Measurements from ENCODE around the gene APOL1. TPM values are rescaled to one million over a fixed set of nuclear protein-coding genes. Genes with fewer than 3 reads are reported as not detected.

The APOL1 gene
- total RNA-seq, 6 donors from 2014 or later: 31.9 to 90.5 (median 52.0) TPM

DNA sequence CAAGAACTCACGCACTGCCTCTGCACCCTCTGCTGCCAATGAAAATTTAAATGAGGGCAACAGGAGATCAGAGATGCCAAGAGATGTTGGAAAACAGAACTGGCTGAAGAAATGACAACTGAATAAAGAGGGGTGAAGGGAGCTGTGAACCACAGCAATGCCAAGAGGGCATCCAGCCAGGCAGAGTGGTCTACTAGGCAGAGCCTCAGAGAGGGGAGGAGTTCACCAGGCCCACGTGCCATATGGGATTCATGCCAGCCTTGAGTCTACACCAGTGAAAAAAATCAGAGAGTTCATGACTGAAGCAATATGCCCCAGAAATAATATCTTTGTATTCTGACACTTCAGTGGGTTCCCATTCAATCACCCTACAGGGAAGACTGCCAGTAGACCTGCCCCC lies 18.0 kb upstream of the APOL1 start:
- H3K4me3 ChIP-seq: no peak overlapping the region
- DNase-seq: no peak
- WGBS, 2 donors: 44 to 51% methylated on average over 2 of the region's 2 CpGs
- peak overlapping the region in 1 of 4 donors; percentile 30 for H3K27ac ChIP-seq
- peaks cover 4 to 55% (median 31%) of the 10 kb centered on the region in 4 donors for H3K36me3 ChIP-seq
- TF ChIP-seq, protein P1, sequence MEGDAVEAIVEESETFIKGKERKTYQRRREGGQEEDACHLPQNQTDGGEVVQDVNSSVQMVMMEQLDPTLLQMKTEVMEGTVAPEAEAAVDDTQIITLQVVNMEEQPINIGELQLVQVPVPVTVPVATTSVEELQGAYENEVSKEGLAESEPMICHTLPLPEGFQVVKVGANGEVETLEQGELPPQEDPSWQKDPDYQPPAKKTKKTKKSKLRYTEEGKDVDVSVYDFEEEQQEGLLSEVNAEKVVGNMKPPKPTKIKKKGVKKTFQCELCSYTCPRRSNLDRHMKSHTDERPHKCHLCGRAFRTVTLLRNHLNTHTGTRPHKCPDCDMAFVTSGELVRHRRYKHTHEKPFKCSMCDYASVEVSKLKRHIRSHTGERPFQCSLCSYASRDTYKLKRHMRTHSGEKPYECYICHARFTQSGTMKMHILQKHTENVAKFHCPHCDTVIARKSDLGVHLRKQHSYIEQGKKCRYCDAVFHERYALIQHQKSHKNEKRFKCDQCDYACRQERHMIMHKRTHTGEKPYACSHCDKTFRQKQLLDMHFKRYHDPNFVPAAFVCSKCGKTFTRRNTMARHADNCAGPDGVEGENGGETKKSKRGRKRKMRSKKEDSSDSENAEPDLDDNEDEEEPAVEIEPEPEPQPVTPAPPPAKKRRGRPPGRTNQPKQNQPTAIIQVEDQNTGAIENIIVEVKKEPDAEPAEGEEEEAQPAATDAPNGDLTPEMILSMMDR (IDR thresholded peaks at IDR 0.05): no peak
- TF ChIP-seq EP300 (IDR thresholded peaks at IDR 0.05) (no peak), POLR2A (IDR thresholded peaks at IDR 0.05) (no peak), POLR2AphosphoS5 (IDR thresholded peaks at IDR 0.05) (no peak)
- no peak for ATAC-seq (ENCODE audit: low FRiP score in 2 of 2)
- H3K9me3 ChIP-seq: no peaks in the 10 kb centered on the region
- H3K27me3 ChIP-seq: no peaks in the 10 kb centered on the region
- peaks cover 43 to 67% (median 51%) of the 10 kb centered on the region in 4 donors for H3K4me1 ChIP-seq

- DNase-seq: no peak
- no peak for ATAC-seq (ENCODE audit: low FRiP score in 2 of 2)
- peaks cover 45 to 69% (median 53%) of the 10 kb centered on the region in 4 donors for H3K4me1 ChIP-seq
- H3K36me3 ChIP-seq: peaks cover 4 to 48% (median 25%) of the 10 kb centered on the region in 4 donors
- no peaks in the 10 kb centered on the region for H3K9me3 ChIP-seq
- H3K27me3 ChIP-seq: no peaks in the 10 kb centered on the region
- H3K4me3 ChIP-seq: no peak overlapping the region
- WGBS, 2 donors: 75 to 81% methylated on average over 2 to 3 of the region's 3 CpGs
- TF ChIP-seq POLR2A (IDR thresholded peaks at IDR 0.05): no peak
- no peak for TF ChIP-seq POLR2AphosphoS5 (IDR thresholded peaks at IDR 0.05)
- TF ChIP-seq, protein P1 (IDR thresholded peaks at IDR 0.05): no peak
- TF ChIP-seq EP300 (IDR thresholded peaks at IDR 0.05): no peak
- H3K27ac ChIP-seq: peak overlapping the region in 1 of 4 donors; percentile 12
These were observed 17.3 kb upstream of the APOL1 start for GRCh38 chr22:36235585-36235984.

DNA sequence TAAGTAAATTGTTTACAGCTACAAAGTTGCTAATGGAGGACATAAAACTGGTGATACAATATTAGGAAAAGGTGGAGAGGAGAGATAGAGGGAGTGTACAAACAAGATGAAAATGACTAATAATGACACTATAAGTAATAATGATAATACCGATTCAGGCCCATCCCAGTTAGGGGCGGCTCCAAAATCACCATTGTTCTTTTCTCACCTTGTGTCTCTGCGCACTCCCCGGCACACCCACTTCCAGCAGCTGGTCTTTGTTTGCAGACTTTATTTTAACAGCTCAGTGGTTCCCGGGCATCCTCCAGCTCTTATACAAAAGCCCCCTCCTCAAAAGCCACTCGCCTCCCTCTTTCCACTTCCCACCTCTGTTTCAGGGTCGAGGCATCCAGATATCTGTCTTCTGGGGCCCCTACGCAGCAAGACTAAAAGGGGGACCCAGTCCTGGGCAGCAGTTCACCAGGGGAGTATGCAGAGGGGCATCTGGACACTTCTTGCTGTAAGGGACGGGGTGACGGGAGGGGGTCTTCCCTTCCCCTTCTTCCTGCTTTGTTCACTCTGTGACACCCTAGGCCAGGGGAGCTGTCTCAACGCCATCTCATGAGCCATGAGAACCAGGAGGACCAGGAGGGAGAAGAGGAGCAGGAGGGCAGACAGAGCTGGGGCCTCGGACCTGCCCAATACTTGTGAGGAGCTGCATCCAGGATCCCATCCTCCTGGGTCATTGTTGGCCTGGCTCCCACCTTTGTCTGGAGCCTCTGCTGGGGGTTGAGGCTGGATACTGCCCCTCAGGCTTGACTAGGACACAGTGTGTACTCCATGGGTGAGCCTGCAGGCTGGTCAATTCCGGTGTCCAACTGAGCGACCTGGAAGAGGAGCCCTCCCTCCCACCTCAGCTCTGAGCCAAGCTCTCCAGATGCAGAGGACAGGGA lies 16.3 kb upstream of the APOL1 start:
- Histone ChIP-seq H3K4me3 (peak overlapping the region in 3 of 4 donors; percentile 61 to 82 (median 73)), H3K4me1 (peaks cover 45 to 69% (median 53%) of the 10 kb centered on the region in 4 donors), H3K36me3 (peaks cover 4 to 37% (median 17%) of the 10 kb centered on the region in 4 donors), H3K27ac (peak overlapping the region; percentile 21 to 96 (median 94)), H3K9me3 (no peaks in the 10 kb centered on the region), H3K27me3 (no peaks in the 10 kb centered on the region)
- ATAC-seq (ENCODE audit: low FRiP score in 2 of 2): no peak
- no peak for DNase-seq
- TF ChIP-seq POLR2AphosphoS5 (IDR thresholded peaks at IDR 0.05): no peak
- TF ChIP-seq, protein P1 (IDR thresholded peaks at IDR 0.05): no peak
- no peak for TF ChIP-seq EP300 (IDR thresholded peaks at IDR 0.05)
- TF ChIP-seq POLR2A (IDR thresholded peaks at IDR 0.05): no peak
- 70 to 86% methylated on average over 11 to 13 of the region's 14 CpGs for WGBS, 2 donors

DNA sequence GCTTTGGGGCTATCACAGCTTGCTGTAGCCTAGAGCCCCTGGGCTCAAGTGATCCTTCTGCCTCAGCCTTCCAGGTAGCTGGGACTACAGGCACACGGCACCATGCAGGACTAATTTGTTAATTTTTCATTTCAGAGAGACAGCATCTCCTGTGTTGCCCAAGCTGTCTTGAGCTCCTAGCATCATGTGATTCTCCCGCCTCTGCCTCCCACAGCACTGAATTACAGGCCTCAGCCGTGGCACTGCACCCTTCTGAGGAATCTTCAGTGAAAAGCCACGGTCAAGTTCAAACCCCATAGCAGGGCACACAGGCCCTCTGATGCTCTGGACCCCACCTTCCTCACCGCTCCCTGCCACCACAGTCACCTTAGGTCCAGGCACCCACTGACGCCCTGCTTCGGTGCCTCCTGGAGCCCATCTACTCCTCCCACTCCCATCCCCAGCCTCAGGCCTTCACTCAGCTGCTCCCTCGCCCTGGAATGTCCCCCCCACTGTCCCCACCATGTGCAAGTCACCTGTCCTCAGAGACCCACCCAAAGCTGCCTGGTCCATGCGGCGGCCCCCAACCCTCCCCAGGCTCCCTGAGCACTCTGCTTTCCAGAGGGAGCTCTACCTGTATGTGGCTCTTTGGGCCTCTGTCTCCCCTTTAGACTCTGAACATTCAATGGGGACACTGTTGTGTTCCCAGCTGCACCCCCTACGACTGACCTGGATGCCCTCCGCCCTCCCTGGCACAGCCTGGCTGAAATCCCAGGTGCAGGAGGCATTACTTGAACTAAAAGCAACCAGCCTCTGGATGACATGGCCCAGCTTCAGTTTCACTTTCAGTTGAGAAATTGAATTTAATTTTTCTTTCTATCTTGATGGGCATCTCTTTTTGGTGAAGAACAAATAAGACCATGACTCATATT lies 15.2 kb upstream of the APOL1 start:
- Histone ChIP-seq H3K4me1 (peaks cover 45 to 69% (median 53%) of the 10 kb centered on the region in 4 donors), H3K36me3 (peaks cover 4 to 30% (median 9%) of the 10 kb centered on the region in 4 donors), H3K4me3 (peak overlapping the region; percentile 23 to 82 (median 67)), H3K27me3 (no peaks in the 10 kb centered on the region), H3K9me3 (no peaks in the 10 kb centered on the region), H3K27ac (peak overlapping the region; percentile 87 to 96 (median 94))
- peak in 1 of 2 donors; percentile 50 for DNase-seq
- no peak for ATAC-seq (ENCODE audit: low FRiP score in 2 of 2)
- 56 to 61% methylated on average over 12 of the region's 12 CpGs for WGBS, 2 donors
- no peak for TF ChIP-seq EP300 (IDR thresholded peaks at IDR 0.05)
- no peak for TF ChIP-seq POLR2AphosphoS5 (IDR thresholded peaks at IDR 0.05)
- TF ChIP-seq, protein P1 (IDR thresholded peaks at IDR 0.05): no peak
- no peak for TF ChIP-seq POLR2A (IDR thresholded peaks at IDR 0.05)

Data from upper lobe of left lung (tissue), 6 donors.